Vagina (tissue), 2 donors: ENCODE data around the gene PHLPP2.

Source experiments
- POLR2AphosphoS5 ChIP-seq, 2 donors: sonication (generic); formaldehyde crosslinking; IDR thresholded peaks; one replicate each; pipeline ENCODE4 v1.9.0; 2017; ENCODE audit warnings: antibody characterized with exemption in 2 of 2, mild to moderate bottlenecking in 2 of 2, low read depth in 1 of 2; ENCODE audit not compliant: insufficient read depth in 1 of 2
- TF ChIP-seq, protein P1 (sequence below), 3 experiments: fragments of 450-650 bp in 2 of 3; fragments of 200-600 bp in 1 of 3; sonication (generic) in 1 of 3; IDR thresholded peaks; one replicate each; pipeline ENCODE4 v1.5.1; 2017 to 2019; ENCODE audit warnings: antibody characterized with exemption in 3 of 3, mild to moderate bottlenecking in 2 of 3, moderate library complexity in 2 of 3

- TF ChIP-seq, protein P1, sequence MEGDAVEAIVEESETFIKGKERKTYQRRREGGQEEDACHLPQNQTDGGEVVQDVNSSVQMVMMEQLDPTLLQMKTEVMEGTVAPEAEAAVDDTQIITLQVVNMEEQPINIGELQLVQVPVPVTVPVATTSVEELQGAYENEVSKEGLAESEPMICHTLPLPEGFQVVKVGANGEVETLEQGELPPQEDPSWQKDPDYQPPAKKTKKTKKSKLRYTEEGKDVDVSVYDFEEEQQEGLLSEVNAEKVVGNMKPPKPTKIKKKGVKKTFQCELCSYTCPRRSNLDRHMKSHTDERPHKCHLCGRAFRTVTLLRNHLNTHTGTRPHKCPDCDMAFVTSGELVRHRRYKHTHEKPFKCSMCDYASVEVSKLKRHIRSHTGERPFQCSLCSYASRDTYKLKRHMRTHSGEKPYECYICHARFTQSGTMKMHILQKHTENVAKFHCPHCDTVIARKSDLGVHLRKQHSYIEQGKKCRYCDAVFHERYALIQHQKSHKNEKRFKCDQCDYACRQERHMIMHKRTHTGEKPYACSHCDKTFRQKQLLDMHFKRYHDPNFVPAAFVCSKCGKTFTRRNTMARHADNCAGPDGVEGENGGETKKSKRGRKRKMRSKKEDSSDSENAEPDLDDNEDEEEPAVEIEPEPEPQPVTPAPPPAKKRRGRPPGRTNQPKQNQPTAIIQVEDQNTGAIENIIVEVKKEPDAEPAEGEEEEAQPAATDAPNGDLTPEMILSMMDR (IDR thresholded peaks at IDR 0.05): no peak
- TF ChIP-seq POLR2AphosphoS5 (IDR thresholded peaks at IDR 0.05; ENCODE audit: insufficient read depth in 1 of 2, low read depth in 1 of 2): no peak
Measured at GRCh38 chr16:71673582-71673973, 50.9 kb downstream of the PHLPP2 start.
